HCEC 1CT (cell line): ENCODE data around the gene FAM24A.
"Not testable (repeated sequence)": the region's sequence is repeated elsewhere in the genome, so short reads cannot be mapped to it uniquely, and the experiment has no call there.

ENCODE experiments used
- DNase-seq: peaks from one replicate; pipeline ENCODE4 v3.0.0-alpha.2; 2017

FAM24A gene, protein sequence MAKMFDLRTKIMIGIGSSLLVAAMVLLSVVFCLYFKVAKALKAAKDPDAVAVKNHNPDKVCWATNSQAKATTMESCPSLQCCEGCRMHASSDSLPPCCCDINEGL

DNA sequence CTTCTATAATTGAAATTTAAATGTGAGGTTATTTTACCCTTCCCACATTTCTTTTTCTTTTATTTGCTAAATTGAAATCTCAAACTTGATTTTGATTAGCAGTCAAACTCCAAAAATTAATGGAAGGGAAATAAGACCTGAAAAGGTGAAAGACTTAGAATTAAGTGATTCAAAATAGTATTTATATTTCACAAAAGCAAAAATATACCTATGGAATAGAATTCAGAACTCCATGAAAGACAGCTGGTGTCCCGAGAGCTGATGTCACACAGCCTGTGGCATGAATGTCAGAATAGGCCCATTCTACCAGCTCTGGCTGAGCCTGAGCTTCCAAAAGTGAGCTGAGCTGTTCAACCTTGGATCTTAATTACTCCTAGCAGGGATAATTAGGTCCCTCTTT lies at the start of gene FAM24A:
Gene FAM24A, plus strand, starts transcription at position 301 of the 400 bp plus-strand sequence. CDS start 1,025 bp downstream, outside the sequence.
- DNase-seq: no peak

DNA sequence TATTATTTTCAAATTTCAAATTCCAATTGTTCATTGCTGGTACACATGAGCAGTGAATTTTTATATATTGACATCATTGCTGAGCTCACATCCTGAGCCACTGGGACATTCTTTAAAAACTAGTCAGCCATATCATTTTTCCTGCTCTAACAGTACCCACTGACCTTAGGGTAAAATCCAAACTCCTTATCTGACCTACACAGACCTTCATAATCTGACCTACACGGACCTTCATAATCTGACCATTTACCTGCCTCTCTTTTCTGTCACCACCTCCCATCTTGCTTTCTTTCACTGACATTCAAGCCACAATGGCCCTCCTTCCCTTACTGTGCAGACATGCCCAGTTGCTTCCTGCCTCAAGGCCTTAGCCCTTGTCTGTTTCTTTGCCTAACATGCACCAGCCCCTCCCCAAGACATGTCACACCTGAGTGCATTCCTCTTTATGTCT lies 48.7 kb upstream of the FAM24A start:
- DNase-seq: peak; percentile 85

DNA sequence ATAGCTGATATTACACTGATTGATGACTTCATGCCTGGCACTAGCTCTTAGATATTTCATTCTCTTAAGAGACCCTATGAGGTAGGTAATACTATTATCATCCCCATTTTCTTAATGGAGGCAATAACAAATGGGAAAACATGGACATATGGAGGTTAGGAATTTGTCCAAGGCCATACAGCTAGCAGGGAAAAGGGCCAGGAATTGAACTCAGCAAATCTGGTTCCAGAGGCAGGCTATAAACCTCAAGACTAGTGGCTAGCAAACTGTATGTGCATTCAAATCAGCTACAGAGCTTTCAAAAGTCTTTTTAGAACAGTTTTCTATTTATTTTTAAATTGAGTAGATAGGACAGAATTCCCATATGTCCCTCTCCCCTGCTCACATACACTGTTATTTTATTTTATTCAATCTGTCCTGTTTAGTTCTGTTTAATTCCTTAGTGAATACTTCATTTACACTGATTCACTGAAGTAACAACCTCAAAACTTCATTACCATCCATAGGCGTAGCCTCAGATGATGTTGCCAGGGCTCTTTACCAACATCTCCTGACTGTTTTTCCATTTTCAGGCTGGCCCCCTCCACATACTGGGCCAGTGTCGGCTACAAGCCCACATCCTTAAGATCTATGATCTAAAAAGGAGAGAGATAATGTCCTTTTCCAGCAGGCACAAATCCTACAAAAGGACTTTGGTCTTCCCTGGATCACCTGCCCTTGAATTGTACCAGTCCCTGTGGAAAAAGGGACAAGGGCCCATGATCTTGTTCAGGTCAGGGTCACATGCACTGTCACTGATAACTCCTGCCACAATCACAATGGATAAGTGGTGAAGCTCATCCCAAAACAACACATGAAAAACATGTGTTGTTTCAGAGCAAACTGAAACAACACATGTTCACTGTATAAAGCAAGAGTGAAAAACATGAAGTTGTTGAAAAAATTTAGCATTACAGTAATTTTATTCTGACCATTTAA lies 46.9 kb upstream of the FAM24A start:
- DNase-seq: no peak

DNA sequence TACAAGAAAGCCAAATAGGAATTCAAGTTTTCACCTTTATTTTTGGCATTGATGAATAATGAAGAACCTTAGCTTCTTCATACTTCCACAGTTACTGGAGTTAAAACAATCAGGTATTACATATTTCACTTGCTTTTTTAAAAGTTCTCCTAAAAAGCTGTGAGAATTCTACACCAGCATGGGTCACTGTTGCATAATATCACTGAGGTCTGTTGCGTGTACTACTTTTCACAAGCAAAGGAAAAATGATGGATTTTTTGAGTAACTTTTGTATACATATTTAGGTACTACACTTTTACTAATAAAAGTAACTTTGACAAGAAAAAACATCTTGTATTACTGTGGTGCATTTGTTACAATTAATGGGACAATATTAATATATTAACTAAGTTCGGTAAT lies 46.2 kb upstream of the FAM24A start:
- peak; percentile 21 for DNase-seq

DNA sequence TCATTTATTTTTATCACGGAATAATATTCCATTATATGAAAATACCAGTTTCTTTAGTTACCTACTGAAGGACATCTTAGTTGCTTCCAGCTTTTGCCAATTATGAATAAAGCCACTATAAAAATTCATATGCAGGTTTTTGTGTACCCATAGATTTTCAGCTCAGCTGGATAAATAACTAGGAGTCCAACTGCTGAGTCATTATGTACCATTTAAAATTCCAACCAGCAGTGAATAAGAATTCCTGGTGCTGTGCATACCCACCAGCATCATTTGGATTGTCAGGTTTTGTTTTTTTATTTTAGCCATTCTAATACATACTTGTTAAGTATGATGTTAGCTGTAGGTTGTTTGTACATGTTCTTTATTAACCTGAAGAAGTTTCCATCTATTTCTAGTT lies 45.5 kb upstream of the FAM24A start:
- peak; percentile 66 for DNase-seq

DNA sequence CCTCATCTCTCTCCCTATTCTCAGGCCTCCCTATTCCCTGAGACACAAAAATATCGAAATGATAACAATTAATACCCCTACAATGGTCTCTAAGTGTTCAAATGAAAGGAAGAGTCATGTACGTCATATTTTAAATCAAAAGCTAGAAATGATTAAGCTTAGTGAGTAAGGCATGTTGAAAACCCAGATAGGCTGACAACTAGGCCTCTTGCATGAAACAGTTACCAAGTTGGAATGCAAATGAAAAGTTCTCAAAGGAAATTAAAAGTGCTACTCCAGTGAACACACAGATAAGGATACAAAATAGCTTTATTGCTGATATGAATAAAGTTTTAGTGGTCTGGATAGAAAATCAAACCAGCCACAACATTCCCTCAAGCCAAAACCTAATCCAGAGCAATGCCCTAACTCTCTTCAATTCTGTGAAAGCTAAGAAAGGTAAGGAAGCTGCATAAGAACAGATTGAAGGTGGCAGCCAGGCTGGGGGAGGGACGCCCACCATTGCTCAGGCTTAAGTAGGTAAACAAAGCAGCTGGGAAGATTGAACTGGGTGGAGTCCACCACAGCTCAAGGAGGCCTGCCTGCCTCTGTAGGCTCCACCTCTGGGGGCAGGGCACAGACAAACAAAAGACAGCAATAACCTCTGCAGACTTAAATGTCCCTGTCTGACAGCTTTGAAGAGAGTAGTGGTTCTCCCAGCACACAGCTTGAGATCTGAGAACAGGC lies 43.5 kb upstream of the FAM24A start:
- DNase-seq: peak; percentile 40

DNA sequence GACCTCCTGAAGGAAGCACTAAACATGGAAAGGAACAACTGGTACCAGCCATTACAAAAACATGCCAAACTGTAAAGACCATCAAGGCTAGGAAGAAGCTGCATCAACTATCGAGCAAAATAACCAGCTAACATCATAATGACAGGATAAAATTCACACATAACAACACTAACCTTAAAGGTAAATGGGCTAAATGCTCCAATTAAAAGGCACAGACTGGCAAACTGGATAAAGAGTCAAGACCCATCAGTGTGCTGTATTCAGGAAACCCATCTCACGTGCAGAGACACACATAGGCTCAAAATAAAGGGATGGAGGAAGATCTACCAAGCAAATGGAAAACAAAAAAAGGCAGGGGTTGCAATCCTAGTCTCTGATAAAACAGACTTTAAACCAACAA lies 41.6 kb upstream of the FAM24A start:
- DNase-seq: not testable (repeated sequence)

DNA sequence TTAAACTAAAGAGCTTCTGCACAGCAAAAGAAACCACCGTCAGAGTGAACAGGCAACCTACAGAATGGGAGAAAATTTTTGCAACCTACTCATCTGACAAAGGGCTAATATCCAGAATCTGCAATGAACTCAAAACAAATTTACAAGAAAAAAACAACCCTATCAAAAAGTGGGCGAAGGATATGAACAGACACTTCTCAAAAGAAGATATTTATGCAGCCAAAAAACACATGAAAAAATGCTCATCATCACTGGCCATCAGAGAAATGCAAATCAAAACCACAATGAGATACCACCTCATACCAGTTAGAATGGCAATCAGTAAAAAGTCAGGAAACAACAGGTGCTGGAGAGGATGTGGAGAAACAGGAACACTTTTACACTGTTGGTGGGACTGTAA lies 38.5 kb upstream of the FAM24A start:
- not testable (repeated sequence) for DNase-seq

DNA sequence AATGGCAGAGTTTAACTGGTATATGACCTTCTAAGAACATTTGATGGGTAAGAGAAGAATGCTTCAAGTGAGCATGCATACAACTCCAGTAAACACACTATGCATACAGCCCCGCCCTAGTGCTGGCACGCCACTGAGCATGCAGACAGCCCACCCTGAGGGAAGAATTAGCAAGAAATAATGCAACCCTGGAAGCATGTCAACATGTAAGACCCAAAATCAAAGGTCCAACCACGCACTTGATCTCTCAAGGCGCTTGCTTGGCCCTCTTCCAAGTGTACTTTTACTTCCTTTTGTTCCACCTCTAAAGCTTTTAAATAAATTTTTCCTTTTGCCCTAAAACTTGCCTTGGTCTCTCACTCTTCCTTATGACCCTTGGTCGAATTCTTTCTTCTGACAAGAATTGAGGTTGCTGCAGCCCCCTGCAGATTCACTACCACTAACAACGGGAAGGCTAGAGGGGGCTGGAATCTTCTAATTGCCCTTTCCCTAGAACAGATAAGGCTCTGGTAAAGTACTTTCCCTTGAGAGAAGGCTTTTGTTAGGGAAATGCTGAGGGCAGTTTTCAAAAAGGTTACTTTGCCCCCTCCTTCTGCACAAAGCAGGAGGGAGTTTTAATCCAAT lies 34.5 kb upstream of the FAM24A start:
- no peak for DNase-seq

DNA sequence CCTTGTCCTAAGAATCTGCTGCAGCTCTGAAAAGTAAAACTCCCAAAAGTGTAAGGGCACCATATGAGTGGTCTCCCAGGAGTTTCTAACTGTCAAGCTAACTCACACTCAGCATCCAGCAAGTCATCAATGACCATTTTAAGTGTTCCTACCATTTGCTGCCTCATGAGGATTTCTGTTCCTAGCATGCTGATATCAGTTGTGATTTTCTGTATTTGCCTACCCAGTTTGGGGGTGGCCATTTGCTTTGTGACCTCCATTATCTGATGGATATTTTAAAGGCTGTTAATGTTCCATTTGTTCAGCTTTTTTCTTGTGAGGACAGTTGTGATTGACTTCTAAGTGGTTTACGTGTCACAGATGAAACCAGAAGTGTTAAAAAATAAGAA lies 33.9 kb upstream of the FAM24A start:
- DNase-seq: no peak

DNA sequence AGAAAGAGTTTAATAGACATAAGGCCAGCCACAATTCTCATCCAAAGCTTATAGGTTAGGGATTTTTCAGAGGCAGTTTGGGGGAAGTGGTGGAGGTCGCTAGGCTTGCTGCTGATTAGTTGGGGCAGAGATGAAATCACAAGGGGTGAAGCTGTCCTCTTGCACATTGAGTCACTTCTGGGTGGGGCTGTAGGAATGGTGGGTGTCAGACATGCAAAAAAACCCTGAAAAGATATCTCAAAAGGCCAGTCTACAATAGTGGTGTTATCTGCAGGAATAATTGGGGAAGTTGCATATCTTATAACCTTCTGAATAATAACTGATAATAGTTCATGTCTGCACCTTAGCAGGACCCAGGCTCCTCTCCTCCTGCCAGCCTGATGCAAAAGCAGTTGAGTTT lies 33.1 kb upstream of the FAM24A start:
- no peak for DNase-seq

DNA sequence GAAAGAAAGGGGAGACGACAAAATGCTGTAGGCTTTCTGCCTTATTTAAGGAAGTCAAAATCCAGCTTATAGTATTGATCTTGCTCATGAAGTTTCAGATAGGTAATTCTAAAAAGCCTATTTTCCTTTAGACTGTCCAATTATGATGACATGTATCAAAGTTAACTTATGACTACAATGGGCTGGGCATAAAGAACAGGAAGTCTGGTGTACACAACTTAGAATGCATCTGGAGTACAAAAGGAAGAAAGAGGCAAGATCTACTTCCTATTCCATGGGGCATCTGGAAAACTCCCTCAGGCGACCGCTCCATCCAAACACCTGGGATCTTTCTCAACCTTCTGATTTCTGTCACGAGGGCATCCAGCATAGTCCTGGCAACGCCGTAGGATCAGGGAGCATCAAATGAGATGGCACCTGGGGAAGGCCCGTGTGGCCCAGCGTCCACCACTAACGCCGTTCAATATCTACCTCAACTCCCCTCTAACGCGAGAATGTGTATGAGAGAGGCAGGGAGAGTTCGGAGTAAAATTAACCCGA lies 31.5 kb upstream of the FAM24A start:
- peak; percentile 25 for DNase-seq

DNA sequence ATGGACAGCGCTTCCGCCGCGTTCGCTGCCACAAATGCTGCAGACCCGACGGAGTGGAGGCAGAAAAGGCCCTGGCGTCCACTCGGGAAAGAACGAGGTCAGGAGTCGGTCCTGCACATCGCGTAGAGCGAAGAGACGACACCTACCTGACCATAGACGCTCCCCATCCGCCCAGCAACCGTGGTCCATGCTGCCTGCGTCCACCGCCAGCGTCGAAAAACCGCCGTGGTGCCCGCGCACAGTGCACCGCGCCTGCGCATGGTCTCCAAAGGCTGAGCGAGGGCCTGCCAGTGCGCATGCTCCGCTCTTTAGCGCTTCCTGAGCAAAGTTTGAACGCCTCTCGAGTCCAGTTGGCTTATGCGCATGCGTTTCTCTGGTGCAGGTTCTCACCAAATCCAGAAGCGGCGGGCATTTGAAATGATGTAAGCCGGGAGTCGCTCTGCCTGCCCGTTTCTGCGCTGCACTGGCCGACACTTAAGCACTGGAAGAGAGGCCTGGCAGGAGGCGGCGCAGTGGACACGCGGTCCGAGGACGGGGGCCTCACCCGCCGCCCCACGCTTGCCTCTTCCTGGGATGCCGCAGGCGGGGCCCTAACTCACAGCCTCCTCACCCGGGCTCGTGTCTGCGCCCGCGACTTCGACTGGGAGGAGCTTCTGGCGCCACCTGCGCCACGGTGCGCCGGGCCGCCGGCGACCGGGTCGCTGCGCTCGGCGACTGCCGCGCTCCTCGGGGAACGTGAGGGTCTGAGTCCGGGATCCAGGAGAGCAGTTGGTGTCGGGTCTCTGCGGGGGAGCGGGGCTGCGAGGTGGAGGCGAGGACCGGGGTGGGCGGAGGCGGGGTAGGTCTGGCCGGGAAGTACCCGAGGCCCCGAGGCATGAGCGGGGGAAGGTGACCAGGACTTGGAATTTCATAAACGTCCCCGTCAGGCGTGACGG lies 30.8 kb upstream of the FAM24A start, which contains the start of gene FAM24B:
Gene FAM24B, minus strand, starts transcription at position 243 of the 935 bp plus-strand sequence. CDS start 29,066 bp downstream, outside the sequence.
- peak; percentile 98 for DNase-seq

DNA sequence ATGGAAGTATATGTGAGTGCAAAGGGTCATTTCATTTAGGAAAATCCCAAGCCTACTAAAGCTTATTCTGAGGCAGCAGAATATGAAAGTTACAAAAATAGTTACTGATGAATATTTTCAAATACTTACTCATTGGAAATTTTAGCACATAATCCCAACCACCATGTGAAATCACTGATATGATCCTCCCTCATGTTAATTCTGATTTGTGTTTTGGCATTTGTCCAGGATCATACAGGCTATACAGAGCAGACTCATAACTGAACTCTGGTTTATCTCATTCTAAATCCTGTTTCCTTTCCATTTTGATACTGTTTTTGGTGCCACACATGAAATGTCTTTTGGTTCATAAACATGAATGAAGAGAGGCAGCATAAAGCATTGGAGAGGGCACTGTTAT lies 27.6 kb upstream of the FAM24A start:
- no peak for DNase-seq

DNA sequence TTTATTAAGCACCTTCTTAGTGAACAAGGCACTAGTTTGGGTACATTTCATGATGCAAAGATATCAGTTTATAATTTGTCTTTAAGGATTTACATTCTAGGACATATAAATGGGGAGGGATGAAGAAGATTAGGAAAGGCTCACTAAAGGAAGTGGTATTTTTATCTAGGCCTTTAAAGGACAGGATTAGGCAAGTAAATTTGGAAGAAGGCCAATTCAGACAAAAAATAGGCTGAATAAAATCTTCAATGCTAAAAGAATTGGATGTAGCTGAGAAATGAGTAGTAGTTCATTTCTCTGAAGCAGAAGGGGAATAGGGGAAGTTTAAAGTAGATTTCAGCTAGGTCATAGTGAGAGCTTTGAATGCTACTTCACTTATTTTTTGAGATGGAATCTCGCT lies 26.2 kb upstream of the FAM24A start:
- no peak for DNase-seq

DNA sequence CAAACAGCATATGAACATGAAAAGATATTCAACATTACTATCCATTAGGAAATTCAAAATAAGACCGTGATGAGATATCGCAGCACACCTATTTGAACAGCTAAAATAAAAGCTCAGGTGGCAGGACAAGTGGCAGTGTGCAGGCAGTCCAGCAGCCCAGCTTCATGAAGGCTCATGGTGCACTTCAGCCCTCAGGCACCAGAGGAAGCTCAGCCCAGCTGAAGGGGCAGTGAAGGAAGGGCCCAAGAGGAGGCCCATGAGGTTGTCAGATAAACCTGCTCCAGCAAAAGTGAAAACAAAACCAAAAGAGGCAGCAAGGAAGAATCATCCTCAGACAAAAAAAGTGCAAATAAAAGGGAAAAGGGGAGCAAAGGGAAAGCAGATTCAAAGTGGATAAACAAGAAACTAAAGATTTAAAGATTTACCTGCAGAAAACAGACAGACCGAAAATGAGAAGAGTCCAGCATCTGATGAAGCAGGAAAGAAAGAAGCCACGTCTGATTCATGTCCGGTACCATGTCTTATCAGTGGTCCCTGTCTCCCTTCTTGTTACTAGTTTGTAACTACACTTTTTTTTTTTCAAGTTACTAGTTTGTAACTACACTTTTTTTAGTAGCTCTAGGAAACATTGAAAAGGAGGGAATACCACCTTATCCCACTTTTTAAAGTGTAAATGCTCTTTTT lies 16.0 kb upstream of the FAM24A start:
- no peak for DNase-seq

DNA sequence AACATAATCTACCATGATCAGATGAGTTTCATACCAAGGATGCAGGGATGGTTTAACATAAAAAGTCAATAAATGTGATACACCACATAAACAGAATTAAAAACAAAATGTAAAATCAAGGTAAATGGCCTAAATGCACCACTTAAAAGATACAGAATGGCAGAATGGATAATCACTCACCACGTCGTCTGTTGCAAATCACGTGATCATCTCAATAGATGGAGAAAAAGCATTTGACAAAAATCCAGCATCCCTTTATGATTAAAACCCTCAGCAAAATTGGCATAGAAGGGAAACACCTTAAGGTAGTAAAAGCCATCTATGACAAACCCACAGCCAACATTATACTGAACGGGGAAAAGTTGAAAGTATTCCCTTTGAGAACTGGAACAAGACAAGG lies 6.5 kb upstream of the FAM24A start:
- DNase-seq: not testable (repeated sequence)

DNA sequence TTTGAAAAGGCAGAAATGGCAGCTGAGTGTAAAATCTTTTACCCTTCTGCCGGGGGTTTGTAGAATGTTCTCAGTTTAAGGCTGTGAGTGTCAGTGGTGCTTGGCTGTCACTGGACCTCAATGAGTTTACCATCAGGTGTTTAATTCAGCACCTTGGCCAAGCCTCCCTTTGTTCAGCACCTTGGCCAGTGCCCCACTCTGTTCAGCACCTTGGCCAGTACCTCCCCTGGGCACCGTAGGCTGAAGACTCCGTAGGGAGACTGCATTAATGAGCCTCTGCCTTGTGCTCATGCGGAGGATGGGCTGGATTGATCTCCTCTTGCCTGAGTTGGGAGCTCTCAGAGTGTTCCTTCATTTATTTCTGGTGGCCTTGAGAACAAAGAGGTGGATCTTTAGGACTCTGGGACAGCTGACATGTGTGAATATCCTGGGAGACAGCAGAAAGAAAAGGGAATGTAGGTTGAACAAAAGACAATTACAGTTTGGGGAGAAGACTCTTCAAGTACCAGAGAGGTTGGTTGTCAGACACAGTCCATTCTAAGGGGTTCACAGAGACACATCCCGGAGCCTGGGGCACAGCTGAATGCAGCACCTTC lies 1.6 kb downstream of the FAM24A start:
- DNase-seq: peak; percentile 25

DNA sequence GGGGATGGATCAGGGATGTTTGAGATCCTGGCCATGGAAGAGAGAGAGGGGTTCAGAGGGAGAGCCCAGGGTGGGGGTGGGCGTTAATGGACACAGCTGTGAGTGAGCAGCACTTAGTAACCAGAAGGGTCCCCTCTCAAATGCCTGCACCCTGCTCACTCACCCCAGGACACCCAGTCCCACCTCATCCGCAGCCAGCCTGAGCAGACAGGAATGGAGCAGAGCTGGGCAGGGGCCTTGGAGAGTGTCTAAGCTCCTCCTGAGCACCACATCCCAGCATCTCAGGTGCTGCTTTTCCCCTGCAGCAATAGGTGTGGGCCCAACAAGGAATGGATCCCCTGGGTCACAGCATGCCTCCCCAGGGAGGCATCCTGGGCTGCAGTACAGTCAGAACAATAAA lies 5.3 kb downstream of the FAM24A start:
- no peak for DNase-seq

DNA sequence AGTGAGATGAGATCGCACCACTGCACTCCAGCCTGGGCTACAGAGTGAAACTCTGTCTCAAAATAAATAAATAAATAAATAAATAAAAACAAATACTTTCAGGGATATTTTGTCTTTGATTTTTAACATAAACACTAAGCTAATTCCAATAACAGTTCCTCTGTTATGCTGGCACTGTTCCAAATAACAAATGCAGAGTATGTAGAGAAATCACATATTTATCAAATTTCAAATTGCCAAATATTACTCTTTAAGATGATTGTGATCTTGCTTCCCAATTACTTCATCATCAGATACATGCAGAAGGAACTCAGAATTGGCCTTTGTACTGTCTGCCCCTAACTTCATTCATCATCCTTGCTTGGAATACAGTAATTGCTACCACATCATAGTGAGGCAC lies 19.7 kb downstream of the FAM24A start:
- no peak for DNase-seq
